NCI-H146 treated with DMSO at 0.1 percent for 48 hours (cell line): ENCODE results near the gene STK24.

Source experiments
- DNase-seq: peaks from one replicate; lab custom pipeline; 2025; ENCODE audit not compliant: unreplicated experiment; lab: John Stamatoyannopoulos, UW

The STK24 gene

GRCh38 chr13:98452851-98453843, 123.8 kb downstream of the STK24 start:
- no peak for DNase-seq

DNA sequence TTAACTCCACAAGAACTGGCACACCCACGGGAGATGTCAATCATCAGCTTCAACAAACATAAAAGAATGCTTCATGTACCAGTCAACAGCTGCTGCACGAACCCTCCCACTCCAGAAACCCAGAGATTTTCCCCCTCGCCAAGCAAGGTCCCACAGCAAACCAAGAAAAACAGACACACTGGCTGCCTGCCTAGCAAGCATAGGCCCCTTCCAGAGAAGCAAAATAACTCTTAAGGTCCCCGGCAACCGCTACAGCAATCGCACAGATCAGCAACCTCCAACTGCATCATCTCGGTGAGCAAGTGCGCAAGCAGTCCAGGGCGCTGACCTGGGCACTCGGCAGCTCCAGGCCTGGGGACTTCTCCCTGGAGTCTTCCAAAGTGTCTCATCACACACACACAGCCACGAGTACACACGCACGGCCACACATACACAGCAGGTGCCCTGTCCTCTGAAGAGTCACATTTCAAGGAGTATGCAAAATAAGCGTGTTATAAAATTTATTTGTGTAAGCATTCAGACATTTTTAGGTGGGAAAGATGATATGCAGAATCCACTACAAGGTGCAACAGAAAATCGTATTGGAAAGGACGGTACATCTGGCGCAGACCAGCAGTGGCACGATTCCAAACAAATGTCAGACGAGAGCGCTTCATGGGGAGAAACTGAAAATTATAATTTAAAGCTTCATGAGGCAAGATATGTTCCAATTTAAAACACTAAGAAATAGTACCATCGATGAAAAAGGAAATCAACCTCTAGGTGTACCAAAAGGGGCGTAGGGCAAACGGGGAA, 125.0 kb downstream of the STK24 start:
- no peak for DNase-seq

DNA sequence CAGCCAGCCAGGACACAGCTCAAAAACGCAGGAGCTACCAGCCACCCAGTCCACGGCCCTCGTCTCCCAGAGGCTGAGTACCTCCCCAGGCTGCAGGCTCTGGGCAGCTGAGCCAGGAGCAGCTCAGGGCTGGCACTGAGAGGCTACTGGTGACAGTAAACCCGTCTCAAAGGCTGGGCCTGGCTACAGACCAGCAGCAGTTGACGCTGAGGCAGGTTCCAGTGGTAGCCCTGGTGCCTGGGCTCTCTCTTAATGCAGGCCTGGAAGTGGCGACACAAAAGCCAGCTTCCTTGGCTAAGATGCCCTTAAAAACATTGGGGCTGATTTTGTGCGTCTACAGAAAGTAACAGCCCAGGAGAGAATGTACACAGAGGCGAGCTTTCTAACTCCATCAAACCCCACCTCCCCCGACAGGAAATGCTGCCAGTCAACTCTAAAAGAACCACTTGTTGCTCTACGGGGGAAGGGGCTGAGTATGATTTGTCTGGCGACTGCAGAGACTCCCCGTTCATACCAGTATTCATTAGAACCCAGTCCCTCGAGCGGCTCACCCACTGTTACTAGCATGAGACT, 126.3 kb downstream of the STK24 start:
- DNase-seq, result no peak

GRCh38 chr13:98450026-98450425, 126.9 kb downstream of the STK24 start:
- DNase-seq, result no peak

DNA sequence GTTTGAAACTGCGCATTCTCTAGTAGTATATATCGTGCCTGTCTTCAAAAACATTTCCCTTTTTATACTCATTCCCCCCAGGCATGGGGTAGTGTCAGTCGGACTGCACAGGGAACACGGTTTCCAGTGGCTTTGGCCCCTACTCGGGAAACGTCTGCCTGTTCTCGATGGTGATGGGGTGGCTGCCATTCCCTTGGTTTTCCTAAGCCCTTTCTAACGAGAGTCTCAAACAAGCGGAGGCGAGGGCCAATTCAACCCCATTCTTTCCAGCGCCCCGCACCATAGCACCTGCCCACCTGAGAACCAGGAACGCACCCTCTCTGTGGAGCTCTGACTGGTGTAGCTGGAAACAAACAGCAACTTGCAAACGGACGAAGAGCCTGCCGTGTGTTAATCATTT, 127.6 kb downstream of the STK24 start:
- no peak for DNase-seq

GRCh38 chr13:98448642-98448928, 128.3 kb downstream of the STK24 start:
- no peak for DNase-seq

DNA sequence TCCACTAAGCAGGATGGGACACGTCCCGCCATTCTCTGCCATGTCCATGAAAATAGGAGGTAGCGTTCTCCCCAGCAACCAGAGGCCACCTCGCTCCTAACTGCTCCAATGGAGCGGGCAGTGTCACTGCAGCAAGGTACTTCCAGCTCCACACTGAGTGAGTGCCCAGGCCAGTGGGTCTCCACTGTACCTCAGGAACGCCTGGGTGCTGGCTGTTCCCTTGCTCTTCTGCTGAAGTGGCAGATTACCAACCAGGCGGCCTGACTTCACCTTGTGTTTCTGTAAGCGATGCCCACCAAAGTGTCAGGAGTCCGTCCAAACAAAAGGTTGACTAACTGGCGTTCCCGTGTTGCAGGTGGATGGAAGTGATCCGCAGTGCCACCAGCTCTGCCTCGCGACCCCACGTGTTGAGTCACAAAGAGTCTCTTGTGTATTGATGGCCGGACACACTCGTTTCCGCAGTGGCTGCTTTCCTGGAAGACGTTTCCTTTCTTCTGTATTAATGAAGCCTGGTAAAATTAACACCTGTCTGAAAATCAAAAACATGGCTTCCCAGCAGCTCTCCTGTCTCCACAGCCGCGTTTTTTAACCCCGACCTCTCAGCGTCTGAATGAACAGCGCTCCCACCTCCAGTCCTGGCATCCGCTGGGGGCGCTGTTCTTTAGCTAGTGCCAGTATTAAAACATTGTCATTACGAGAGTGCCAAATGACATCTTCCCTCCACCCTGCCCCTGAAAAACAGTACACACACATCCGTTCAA, 128.8 kb downstream of the STK24 start:
- DNase-seq, result no peak

GRCh38 chr13:98447130-98447529, 129.8 kb downstream of the STK24 start:
- DNase-seq, result no peak

DNA sequence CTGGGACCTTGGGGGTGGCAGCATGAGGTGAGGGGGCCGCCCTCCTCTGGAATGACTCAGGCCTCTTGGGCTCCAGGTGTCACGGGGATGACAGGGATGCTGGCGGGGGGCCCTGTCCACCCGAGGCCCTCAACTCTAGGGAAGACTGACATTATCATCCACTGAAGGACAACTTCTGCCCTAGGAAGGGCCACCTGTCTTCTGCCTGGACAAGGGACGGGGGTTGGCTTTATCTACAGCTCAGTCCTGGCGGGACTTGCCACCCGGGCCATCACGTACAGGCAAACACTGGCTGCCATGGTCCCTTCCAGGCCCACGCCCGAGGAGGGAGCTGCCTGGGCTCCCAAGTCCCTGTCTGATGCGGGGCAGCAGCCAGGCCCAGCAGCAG, 130.7 kb downstream of the STK24 start:
- no peak for DNase-seq

DNA sequence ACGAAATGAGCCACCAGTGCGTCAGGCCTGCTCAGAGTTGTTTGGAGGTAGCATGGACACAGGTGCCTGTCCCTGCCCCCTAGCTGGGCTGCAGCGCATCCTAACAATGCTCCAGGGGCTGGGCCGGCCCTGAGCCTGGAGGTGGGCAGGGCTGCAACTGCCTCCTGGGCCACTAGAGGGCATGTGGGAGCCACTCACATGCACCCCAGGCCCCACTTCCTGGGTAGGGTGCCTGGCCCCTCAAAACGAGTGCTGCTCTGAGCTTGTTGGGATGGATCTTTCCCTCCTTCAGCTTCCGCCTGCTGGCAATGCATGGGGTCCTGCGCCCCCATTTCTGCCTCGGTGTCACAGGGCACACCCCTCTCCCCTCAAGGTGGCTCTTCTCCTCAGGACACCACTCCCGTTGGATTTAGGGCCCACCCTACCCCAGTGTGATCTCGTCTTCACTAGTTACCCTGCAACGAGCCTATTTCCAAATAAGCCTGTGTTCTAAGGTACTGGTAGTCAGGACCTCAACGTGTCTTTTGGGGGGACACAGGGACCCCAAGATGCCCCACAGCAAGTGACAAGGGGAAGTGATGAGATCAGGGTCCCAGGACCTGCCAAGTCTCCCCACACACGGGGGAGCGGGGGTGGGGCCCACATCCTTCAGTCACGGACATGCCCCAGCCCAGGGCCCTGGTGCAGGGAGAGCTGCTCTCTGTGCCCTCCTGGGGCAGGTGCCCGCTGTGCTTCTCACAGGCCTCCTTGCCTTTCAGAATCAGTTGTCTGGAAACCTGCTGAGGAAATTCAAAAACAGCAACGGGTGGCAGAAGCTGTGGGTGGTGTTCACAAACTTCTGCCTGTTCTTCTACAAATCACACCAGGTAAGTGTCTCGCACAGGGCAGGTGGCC, 131.3 kb downstream of the STK24 start:
- DNase-seq, result no peak

GRCh38 chr13:98444381-98444780, 132.5 kb downstream of the STK24 start:
- DNase-seq, result no peak

GRCh38 chr13:98443800-98444325, 133.0 kb downstream of the STK24 start:
- no peak for DNase-seq

GRCh38 chr13:98443329-98443728, 133.6 kb downstream of the STK24 start:
- DNase-seq, result no peak

DNA sequence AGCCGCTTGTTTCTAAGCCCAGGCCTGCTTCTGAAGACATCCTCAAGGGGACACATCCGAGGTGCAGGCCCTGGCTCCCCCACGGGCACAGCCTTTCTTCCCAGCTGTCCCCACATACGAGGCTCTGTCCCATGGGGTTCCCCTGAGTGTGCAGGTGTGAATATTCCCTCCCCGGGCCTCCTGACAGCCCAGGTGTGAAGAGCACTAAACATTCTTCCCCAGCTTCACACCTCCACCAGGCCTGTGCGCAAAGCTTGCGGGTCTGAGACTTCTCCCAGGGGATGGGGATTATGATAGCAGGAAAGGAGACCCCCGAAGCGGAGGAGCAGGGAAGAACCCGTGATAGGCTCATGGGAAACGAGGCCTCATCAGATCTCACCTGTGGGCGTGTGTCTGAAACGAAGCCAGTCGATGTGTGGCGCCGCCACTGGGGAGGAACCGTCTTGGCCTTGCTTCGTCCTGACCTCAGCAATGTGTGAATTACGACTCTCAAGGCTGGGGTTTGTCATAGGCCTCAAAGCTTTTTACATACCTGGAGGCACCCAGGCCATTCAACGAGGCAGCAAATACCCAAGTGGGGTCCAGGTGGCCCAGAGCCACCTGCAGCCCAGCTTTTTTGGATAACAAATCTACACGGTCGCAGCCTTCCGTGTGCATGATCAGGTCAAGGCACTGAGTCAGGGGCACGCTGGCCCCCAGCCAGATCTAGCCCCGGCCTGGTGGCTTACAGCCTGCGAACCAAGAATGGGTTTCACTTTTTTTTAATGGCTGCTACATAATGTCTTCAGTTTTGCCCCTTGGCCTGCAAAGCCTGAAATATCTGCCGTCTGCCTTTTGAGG, 134.3 kb downstream of the STK24 start:
- DNase-seq, result no peak

GRCh38 chr13:98441056-98441676, 135.7 kb downstream of the STK24 start:
- DNase-seq, result no peak

GRCh38 chr13:98440390-98441055, 136.4 kb downstream of the STK24 start:
- no peak for DNase-seq

- DNase-seq, result no peak
Measured at GRCh38 chr13:98439896-98440295, 137.0 kb downstream of the STK24 start.
